ENCODE results near the gene CYSLTR2. TPM values are rescaled to one million over a fixed set of nuclear protein-coding genes. Genes with fewer than 3 reads are reported as not detected.

Gene CYSLTR2
- total and polyA plus RNA-seq, 10 donors = 0.61 to 8.3 (median 5.3) TPM

DNA sequence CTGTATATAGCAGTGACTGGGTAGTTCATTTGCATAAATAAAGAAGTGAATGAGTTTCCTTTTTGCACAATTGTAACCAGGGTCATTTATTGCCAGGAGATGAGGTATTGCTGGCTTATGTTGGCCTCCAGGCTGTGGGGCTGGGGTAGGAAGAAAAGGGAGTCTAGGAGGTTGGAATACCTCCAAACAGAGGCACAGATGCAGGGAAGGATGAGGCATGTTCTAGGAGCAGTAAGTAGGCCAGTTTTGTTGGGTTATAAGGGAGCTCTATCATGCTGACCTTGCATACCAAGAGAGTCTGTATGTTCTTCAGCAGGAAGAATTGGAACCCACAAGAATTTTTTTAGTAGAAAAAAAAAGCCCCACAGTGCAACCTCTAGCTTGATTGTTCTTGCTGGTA lies 17.2 kb upstream of the CYSLTR2 start:
- H3K27me3 ChIP-seq (replicated peaks in 1 of 7) = no peaks in the 10 kb centered on the region
- no peaks in the 10 kb centered on the region for H3K36me3 ChIP-seq
- DNase-seq = no peak
- H3K27ac ChIP-seq = no peak overlapping the region
- H3K9me3 ChIP-seq = peaks cover 5 to 54% (median 39%) of the 10 kb centered on the region in 8 donors
- no peaks in the 10 kb centered on the region for H3K4me1 ChIP-seq
- intact Hi-C loops (cut with DNase I; ENCODE audit: low total_unique reads) = no loop called here
- H3K4me3 ChIP-seq = no peak overlapping the region
- TF ChIP-seq, protein P1, sequence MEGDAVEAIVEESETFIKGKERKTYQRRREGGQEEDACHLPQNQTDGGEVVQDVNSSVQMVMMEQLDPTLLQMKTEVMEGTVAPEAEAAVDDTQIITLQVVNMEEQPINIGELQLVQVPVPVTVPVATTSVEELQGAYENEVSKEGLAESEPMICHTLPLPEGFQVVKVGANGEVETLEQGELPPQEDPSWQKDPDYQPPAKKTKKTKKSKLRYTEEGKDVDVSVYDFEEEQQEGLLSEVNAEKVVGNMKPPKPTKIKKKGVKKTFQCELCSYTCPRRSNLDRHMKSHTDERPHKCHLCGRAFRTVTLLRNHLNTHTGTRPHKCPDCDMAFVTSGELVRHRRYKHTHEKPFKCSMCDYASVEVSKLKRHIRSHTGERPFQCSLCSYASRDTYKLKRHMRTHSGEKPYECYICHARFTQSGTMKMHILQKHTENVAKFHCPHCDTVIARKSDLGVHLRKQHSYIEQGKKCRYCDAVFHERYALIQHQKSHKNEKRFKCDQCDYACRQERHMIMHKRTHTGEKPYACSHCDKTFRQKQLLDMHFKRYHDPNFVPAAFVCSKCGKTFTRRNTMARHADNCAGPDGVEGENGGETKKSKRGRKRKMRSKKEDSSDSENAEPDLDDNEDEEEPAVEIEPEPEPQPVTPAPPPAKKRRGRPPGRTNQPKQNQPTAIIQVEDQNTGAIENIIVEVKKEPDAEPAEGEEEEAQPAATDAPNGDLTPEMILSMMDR (IDR thresholded peaks at IDR 0.05 in 8 of 11, conservative IDR thresholded peaks at IDR 0.05 in 3 of 11) = no peak
- TF ChIP-seq POLR2AphosphoS5 (IDR thresholded peaks at IDR 0.05) = no peak
- TF ChIP-seq POLR2A (IDR thresholded peaks at IDR 0.05) = no peak

DNA sequence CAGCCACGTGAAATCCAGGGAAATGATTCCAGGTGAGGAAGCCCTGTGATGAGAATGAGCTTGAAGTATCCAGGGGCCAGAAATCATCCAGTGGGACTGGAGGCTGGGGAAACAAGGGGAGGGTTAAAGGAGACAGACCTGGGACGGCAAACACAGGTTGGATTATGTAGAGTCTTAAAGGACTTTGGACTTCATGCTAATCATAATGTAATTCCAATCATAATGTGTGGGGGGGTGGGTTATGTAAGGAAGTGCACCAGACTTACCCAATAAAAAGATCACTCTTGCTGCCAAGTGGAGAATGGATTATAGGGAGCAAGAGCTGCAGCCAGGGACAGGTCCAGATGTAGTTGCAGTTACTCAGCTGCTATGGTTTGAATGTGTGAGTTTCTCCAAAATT lies 16.1 kb upstream of the CYSLTR2 start:
- Histone ChIP-seq H3K4me1 (no peaks in the 10 kb centered on the region), H3K27ac (no peak overlapping the region), H3K27me3 (replicated peaks in 1 of 7) (no peaks in the 10 kb centered on the region), H3K36me3 (no peaks in the 10 kb centered on the region), H3K4me3 (no peak overlapping the region), H3K9me3 (peaks cover 5 to 54% (median 39%) of the 10 kb centered on the region in 8 donors)
- intact Hi-C loops (cut with DNase I; ENCODE audit: low total_unique reads) = no loop called here
- 50 to 84% (median 59%) methylated on average over 2 of the region's 2 CpGs for WGBS, 5 donors
- DNase-seq = no peak
- TF ChIP-seq, protein P1 (IDR thresholded peaks at IDR 0.05 in 8 of 11, conservative IDR thresholded peaks at IDR 0.05 in 3 of 11) = no peak
- TF ChIP-seq POLR2AphosphoS5 (IDR thresholded peaks at IDR 0.05) = no peak
- no peak for TF ChIP-seq POLR2A (IDR thresholded peaks at IDR 0.05)

DNA sequence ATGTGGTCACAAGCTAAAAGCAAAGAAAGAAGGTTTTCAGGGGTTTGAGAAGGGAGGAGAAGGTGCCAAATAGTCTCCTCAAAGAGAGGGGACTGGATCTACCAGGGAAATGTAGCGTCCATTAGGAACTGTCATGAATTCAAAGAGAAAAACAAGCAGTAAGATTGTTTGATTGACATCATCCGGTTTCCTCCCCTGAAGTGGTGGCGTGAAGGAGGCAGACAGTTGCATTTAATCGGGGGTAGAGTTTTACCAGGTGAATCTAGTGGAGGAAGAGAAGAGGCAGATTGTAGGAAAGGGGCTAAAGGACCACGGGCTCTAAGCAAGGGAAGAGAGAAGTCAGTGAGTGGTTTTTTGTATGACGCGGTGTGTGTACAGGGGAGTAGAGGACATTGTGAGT lies 13.0 kb upstream of the CYSLTR2 start:
- Histone ChIP-seq H3K36me3 (no peaks in the 10 kb centered on the region), H3K9me3 (peaks cover under 1 to 28% (median 18%) of the 10 kb centered on the region in 8 donors), H3K27me3 (replicated peaks in 1 of 7) (no peaks in the 10 kb centered on the region), H3K4me3 (no peak overlapping the region), H3K4me1 (no peaks in the 10 kb centered on the region), H3K27ac (no peak overlapping the region)
- TF ChIP-seq POLR2A (IDR thresholded peaks at IDR 0.05) = no peak
- TF ChIP-seq POLR2AphosphoS5 (IDR thresholded peaks at IDR 0.05) = no peak
- TF ChIP-seq, protein P1 (IDR thresholded peaks at IDR 0.05 in 8 of 11, conservative IDR thresholded peaks at IDR 0.05 in 3 of 11) = no peak
- 83 to 90% (median 83%) methylated on average over 7 of the region's 7 CpGs for WGBS, 5 donors
- no peak for DNase-seq
- intact Hi-C loops (cut with DNase I; ENCODE audit: low total_unique reads) = no loop called here

DNA sequence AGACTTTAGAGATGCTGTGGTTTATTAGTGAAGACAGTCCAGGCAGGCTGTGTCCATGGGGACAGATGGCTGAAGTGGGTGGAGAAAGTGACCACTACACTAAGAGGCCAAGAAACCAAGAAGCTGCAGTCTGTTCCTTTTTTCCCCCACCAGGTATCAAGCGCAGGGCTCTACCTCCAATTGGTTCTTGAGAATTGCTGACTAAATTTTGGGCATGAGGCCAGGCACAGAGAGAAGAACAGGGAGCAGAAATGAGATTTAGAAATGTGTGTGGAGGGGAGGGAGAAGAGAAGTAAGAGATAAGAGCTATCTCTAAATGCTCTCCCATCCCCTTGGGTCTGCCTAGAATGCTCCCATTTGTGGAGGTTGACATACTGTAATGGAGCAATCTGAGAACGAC lies 12.3 kb upstream of the CYSLTR2 start:
- TF ChIP-seq POLR2A (IDR thresholded peaks at IDR 0.05) = no peak
- TF ChIP-seq, protein P1 (IDR thresholded peaks at IDR 0.05 in 8 of 11, conservative IDR thresholded peaks at IDR 0.05 in 3 of 11) = no peak
- TF ChIP-seq POLR2AphosphoS5 (IDR thresholded peaks at IDR 0.05) = no peak
- Histone ChIP-seq H3K4me3 (no peak overlapping the region), H3K4me1 (no peaks in the 10 kb centered on the region), H3K9me3 (peaks cover 0 to 22% (median 11%) of the 10 kb centered on the region in 8 donors), H3K27ac (no peak overlapping the region), H3K36me3 (no peaks in the 10 kb centered on the region), H3K27me3 (replicated peaks in 1 of 7) (no peaks in the 10 kb centered on the region)
- DNase-seq = no peak
- 75 to 87% (median 80%) methylated on average over 2 of the region's 2 CpGs for WGBS, 5 donors
- intact Hi-C loops (cut with DNase I; ENCODE audit: low total_unique reads) = no loop called here
